Neuronal stem cell (in vitro differentiated cells): ENCODE results near the gene CYP27C1.
"Not testable (repeated sequence)": the region's sequence is repeated elsewhere in the genome, so short reads cannot be mapped to it uniquely, and the experiment has no call there.

Source experiments
- DNase-seq: peaks from one replicate; pipeline ENCODE4 v3.0.0-alpha.2; 2013; ENCODE audit warnings: low spot score
- H2AFZ ChIP-seq: one replicate; pipeline ENCODE4 v1.6.1; 2013; ENCODE audit warnings: mild to moderate bottlenecking, low read length, inconsistent platforms
- H2AK5ac ChIP-seq: 2 replicates; pipeline ENCODE4 v1.6.1; 2013; ENCODE audit warnings: low read depth, mild to moderate bottlenecking, inconsistent platforms, low read length, moderate library complexity, mixed read lengths
- H2BK120ac ChIP-seq: 2 replicates; pipeline ENCODE4 v1.6.1; 2013; ENCODE audit warnings: low read depth, mild to moderate bottlenecking, inconsistent platforms, low read length, moderate library complexity, mixed read lengths
- H2BK12ac ChIP-seq: one replicate; pipeline ENCODE4 v1.6.1; 2013; ENCODE audit warnings: low read length, inconsistent platforms
- H2BK15ac ChIP-seq: 2 replicates; pipeline ENCODE4 v1.6.1; 2013; ENCODE audit warnings: mild to moderate bottlenecking, low read length, inconsistent platforms, mixed read lengths
- H2BK5ac ChIP-seq: one replicate; pipeline ENCODE4 v1.6.1; 2013; ENCODE audit warnings: inconsistent platforms, mild to moderate bottlenecking, low read length, moderate library complexity
- H3K14ac ChIP-seq: one replicate; pipeline ENCODE4 v1.6.1; 2013; ENCODE audit warnings: low read length, inconsistent platforms
- H3K18ac ChIP-seq: 2 replicates; pipeline ENCODE4 v1.6.1; 2013; ENCODE audit warnings: low read length, inconsistent platforms
- H3K23ac ChIP-seq: 2 replicates; pipeline ENCODE4 v1.6.1; 2013; ENCODE audit warnings: low read depth, mild to moderate bottlenecking, mixed read lengths, low read length, inconsistent platforms; ENCODE audit not compliant: poor library complexity
- H3K27ac ChIP-seq: replicated peaks from 3 replicates; pipeline ENCODE4 v1.5.1; 2013; ENCODE audit warnings: low read length, inconsistent platforms
- H3K27me3 ChIP-seq, 3 experiments: 2 replicates each; pipeline ENCODE4 v1.6.1; 2013; ENCODE audit warnings: low read length in 3 of 3, mild to moderate bottlenecking in 2 of 3, inconsistent platforms in 1 of 3, low read depth in 1 of 3, mixed read lengths in 1 of 3, moderate library complexity in 1 of 3; ENCODE audit not compliant: control insufficient read depth in 3 of 3, insufficient read depth in 3 of 3
- H3K36me3 ChIP-seq, 2 donors: replicated peaks in 1 of 2; 2 replicates each; pipeline ENCODE4 v1.6.1; 2013; ENCODE audit warnings: low read length in 2 of 2; ENCODE audit not compliant: control insufficient read depth in 2 of 2, insufficient read depth in 2 of 2
- H3K4ac ChIP-seq: 2 replicates; pipeline ENCODE4 v1.6.1; 2013; ENCODE audit warnings: inconsistent platforms, mild to moderate bottlenecking, low read length, moderate library complexity
- H3K4me1 ChIP-seq, 2 donors: 1 replicate in 1 of 2; 2 replicates in 1 of 2; pipeline ENCODE4 v1.6.1; 2013; ENCODE audit warnings: low read length in 2 of 2, low read depth in 1 of 2; ENCODE audit not compliant: control insufficient read depth in 2 of 2, insufficient read depth in 1 of 2
- H3K4me2 ChIP-seq: one replicate; pipeline ENCODE4 v1.6.1; 2013; ENCODE audit warnings: mild to moderate bottlenecking, low read length, inconsistent platforms; ENCODE audit not compliant: insufficient read depth, poor library complexity, severe bottlenecking
- H3K4me3 ChIP-seq, 2 donors: 2 replicates each; pipeline ENCODE4 v1.5.1; 2013; ENCODE audit warnings: low read length in 2 of 2, mild to moderate bottlenecking in 2 of 2, inconsistent platforms in 1 of 2, moderate library complexity in 1 of 2
- H3K79me1 ChIP-seq: one replicate; pipeline ENCODE4 v1.6.1; 2013; ENCODE audit warnings: low read depth, mild to moderate bottlenecking, inconsistent platforms, low read length, moderate library complexity
- H3K9ac ChIP-seq: one replicate; pipeline ENCODE4 v1.6.1; 2013; ENCODE audit warnings: mild to moderate bottlenecking, low read depth, low read length, inconsistent platforms; ENCODE audit not compliant: poor library complexity
- H3K9me3 ChIP-seq, 2 donors: replicated peaks in 1 of 2; 2 replicates each; pipeline versions ENCODE3 to v1.6.1; 2013; ENCODE audit warnings: low read length in 2 of 2, mild to moderate bottlenecking in 2 of 2, inconsistent platforms in 1 of 2, low read depth in 1 of 2, mixed read lengths in 1 of 2, moderate library complexity in 1 of 2; ENCODE audit not compliant: control insufficient read depth in 2 of 2, insufficient read depth in 1 of 2
- H4K8ac ChIP-seq: one replicate; pipeline ENCODE4 v1.6.1; 2013; ENCODE audit warnings: low read depth, mild to moderate bottlenecking, inconsistent platforms, low read length, moderate library complexity
- H4K91ac ChIP-seq: one replicate; pipeline ENCODE4 v1.6.1; 2013; ENCODE audit warnings: low read length, low read depth, mild to moderate bottlenecking, inconsistent platforms; ENCODE audit not compliant: poor library complexity
- WGBS, 2 donors: extraction: QIAGEN DNeasy Blood & Tissue Kit; methylation state at CpG; one replicate each; pipeline ENCODE4 v1.1.7; 2013; ENCODE audit warnings: missing lambda C conversion rate in 2 of 2, mixed read lengths in 1 of 2; ENCODE audit not compliant: insufficient read length in 2 of 2, insufficient replicate concordance in 1 of 2; ENCODE audit errors: extremely low coverage in 2 of 2; 5-methylcytosine and 5-hydroxymethylcytosine counted together

CYP27C1 gene

GRCh38 chr2:127163921-127164320 lies 56.2 kb downstream of the CYP27C1 start:
- no peak overlapping the region for H2BK12ac ChIP-seq
- no peaks in the 10 kb centered on the region for H3K9me3 ChIP-seq
- H2BK15ac ChIP-seq = no peak overlapping the region
- no peak for DNase-seq
- H3K4me1 ChIP-seq = peaks cover 10 to 12% of the 10 kb centered on the region in 2 donors
- H3K36me3 ChIP-seq = no peaks in the 10 kb centered on the region
- H3K4me2 ChIP-seq = no peak overlapping the region
- H3K9ac ChIP-seq = no peak overlapping the region
- H3K4ac ChIP-seq = no peak overlapping the region
- H3K4me3 ChIP-seq = no peak overlapping the region
- no CpG with 5 or more reads among the region's 3 CpGs for WGBS, 2 donors
- no peak overlapping the region for H2AK5ac ChIP-seq
- H4K8ac ChIP-seq = no peak overlapping the region
- no peak overlapping the region for H4K91ac ChIP-seq
- H3K18ac ChIP-seq = no peak overlapping the region
- no peak overlapping the region for H2AFZ ChIP-seq
- H2BK5ac ChIP-seq = no peak overlapping the region
- no peak overlapping the region for H3K14ac ChIP-seq
- H3K27me3 ChIP-seq = peaks cover 0 to 3% (median 0%) of the 10 kb centered on the region in 3 experiments
- H3K27ac ChIP-seq = no peak overlapping the region
- H3K79me1 ChIP-seq = no peaks in the 10 kb centered on the region
- no peak overlapping the region for H3K23ac ChIP-seq
- no peak overlapping the region for H2BK120ac ChIP-seq

- H2BK12ac ChIP-seq, H2AK5ac ChIP-seq, H3K23ac ChIP-seq, DNase-seq, H2AFZ ChIP-seq, H3K14ac ChIP-seq, H3K18ac ChIP-seq, H4K91ac ChIP-seq, H3K4ac ChIP-seq, H3K9me3 ChIP-seq, H3K36me3 ChIP-seq, H4K8ac ChIP-seq, H2BK15ac ChIP-seq, H3K27ac ChIP-seq, H3K9ac ChIP-seq, H2BK120ac ChIP-seq, H3K79me1 ChIP-seq, H2BK5ac ChIP-seq, H3K27me3 ChIP-seq, H3K4me3 ChIP-seq, H3K4me2 ChIP-seq: not testable (repeated sequence)
- WGBS, 2 donors = no CpG with 5 or more reads among the region's 7 CpGs
- peaks cover 10 to 12% of the 10 kb centered on the region in 2 donors for H3K4me1 ChIP-seq
Measured at GRCh38 chr2:127163090-127163406, 57.1 kb downstream of the CYP27C1 start.

GRCh38 chr2:127162261-127163089 lies 57.6 kb downstream of the CYP27C1 start:
- Histone ChIP-seq H2BK5ac (no peak overlapping the region), H3K79me1 (no peaks in the 10 kb centered on the region), H3K14ac (peak overlapping the region; percentile 67), H3K4me3 (no peak overlapping the region), H3K18ac (peak overlapping the region; percentile 61), H3K27me3 (peaks cover 0 to 3% (median 0%) of the 10 kb centered on the region in 3 experiments), H3K9me3 (no peaks in the 10 kb centered on the region), H2BK120ac (no peak overlapping the region), H3K9ac (no peak overlapping the region), H2BK15ac (no peak overlapping the region), H3K36me3 (no peaks in the 10 kb centered on the region), H3K4me2 (no peak overlapping the region), H4K8ac (peak overlapping the region; percentile 25), H3K23ac (no peak overlapping the region), H2BK12ac (no peak overlapping the region), H2AK5ac (peak overlapping the region; percentile 51), H3K4ac (no peak overlapping the region), H2AFZ (no peak overlapping the region), H3K27ac (no peak overlapping the region), H3K4me1 (peaks cover 11 to 15% of the 10 kb centered on the region in 2 donors), H4K91ac (peak overlapping the region; percentile 32)
- WGBS, 2 donors = no CpG with 5 or more reads among the region's 7 CpGs
- DNase-seq = no peak

GRCh38 chr2:127161176-127162136 lies 58.6 kb downstream of the CYP27C1 start:
- Histone ChIP-seq H3K27me3 (peaks cover 0 to 3% (median 0%) of the 10 kb centered on the region in 3 experiments), H3K4ac (no peak overlapping the region), H3K27ac (no peak overlapping the region), H2BK15ac (no peak overlapping the region), H3K36me3 (no peaks in the 10 kb centered on the region), H4K91ac (no peak overlapping the region), H3K4me1 (peaks cover 11 to 14% of the 10 kb centered on the region in 2 donors), H3K23ac (no peak overlapping the region), H2BK12ac (no peak overlapping the region), H3K14ac (no peak overlapping the region), H2AFZ (no peak overlapping the region), H3K4me2 (no peak overlapping the region), H2AK5ac (no peak overlapping the region), H3K9ac (no peak overlapping the region), H2BK120ac (no peak overlapping the region), H3K9me3 (peaks cover 0 to 1% of the 10 kb centered on the region in 2 donors), H3K4me3 (no peak overlapping the region), H2BK5ac (no peak overlapping the region), H3K18ac (peak overlapping the region; percentile 45), H4K8ac (no peak overlapping the region), H3K79me1 (no peaks in the 10 kb centered on the region)
- no CpG with 5 or more reads among the region's 12 CpGs for WGBS, 2 donors
- no peak for DNase-seq
